Activated CD4-positive, alpha-beta T cell treated with anti-CD3 and anti-CD28 coated beads, Interleukin-2, amount 50 U/mL, for 48 hours (primary cell): ENCODE data around the gene ATP6V0D1.

ENCODE experiments used
- DNase-seq, 2 experiments: peaks; one replicate each; pipeline ENCODE4 v3.0.0-alpha.2; 2020

The ATP6V0D1 gene

DNA sequence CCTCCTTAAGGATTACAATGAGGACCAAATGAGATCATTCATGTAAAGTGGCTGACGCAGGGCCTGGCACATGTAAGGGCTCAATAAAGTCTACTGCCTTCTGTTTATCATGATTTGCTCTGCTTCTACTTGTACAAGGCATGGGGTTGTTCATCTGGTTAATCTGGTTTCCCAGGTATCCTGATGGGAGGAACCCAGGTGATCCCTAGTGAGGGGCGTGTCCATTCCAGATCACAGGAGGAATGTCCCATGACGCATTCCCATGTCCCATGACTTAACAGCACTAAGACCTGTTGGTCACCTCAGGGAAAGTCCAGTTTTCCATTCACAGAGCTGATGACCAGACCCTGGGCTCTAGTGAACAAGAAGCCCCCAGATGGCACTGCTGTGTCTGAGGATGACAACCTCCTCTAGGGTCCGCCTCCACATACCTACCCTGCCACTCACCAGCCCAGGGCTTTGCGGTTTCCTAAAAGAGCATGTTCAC lies 76.2 kb downstream of the ATP6V0D1 start:
- no peak for DNase-seq

DNA sequence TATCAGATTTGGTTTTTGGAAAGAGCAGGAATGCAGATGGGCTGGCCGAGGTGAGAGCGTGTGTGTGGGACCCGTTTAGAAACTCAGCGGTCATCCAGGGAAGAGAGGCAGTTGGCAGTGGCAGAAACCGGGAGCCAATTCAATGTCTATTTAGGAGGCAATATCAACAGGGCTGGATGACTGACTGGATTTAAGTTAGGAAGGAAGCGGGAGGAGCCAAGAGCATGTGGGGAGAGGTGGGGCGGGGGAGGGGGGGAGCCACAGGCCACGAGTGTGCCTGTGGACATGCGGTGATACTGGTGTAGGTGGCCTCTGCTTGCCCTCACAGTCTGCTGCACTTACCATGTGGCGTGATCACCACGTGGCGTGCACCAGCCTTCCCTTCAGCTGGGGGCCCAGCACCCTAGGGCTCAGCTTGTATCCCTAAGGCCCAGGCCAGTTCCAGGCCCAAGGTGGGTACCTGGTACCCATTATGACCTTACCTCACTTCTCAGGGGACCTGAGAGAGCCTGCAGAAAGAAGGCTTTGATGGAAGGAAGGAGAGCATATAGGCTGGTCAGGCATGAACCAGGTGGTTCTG lies 76.9 kb downstream of the ATP6V0D1 start:
- no peak for DNase-seq

DNA sequence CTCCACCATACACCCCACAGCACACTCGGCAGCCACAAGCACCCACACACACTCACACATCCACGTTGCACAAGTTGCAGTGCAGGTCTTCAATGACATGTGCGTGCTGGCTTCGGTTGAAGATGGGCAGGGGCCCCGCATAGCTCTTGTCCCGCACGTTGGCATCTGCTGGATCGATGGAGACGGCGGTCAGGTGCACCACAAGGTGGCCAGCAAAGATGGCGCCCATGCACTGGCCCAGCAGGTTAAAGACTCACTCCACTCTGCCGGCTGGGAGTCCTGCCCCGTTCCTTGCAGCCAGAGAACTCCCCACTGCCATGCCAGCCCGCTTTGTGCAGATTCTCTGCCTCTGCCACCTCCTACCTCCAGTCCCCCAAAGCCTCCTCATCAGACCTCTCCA lies 80.1 kb downstream of the ATP6V0D1 start:
- no peak for DNase-seq

DNA sequence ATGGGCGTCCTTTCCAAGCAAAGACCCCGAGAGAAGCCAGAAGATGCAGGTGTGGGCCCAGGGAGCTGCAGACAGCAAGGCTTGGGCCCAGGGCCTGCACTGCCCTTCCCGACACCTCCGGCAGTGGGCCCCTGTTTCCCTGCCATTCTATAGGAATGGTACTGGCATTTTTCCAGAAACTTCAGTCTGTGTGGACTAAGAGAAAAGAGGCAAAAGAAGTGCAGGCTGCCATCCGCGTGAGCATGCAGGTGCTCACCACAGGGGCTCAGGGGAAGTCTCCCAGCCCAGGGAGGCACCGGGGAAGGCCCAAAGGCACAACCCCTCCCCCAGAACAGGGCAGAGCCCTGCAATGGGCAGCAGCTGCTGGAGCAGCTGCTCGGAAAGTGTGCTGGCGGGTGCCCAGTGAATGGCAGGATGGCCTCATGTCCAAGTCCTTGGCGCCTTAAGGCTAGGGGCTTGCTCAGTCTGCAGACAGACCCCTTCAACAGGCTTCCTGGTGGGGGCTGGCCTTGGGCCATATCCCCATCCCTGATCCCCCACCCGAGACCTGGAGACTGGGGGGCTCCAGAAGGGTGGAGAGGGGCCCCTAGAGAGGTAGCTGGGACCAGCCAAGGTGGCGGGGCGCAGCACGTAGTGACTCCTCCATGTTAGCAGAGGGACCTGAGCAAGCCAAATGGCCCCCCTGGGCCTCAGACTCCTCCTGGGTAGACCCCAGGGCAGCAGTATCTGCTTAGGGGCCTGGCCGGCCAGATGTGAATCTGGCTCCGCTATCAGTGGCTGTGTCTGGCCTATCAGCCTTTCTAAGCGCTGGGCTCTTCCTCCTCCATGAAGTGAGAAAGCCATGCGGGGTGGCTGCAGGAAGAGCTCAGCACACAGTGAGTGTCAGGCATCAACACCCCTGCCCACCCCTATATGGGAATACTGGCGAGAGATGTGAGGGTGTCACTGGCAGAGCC lies 80.9 kb downstream of the ATP6V0D1 start:
- DNase-seq = no peak

DNA sequence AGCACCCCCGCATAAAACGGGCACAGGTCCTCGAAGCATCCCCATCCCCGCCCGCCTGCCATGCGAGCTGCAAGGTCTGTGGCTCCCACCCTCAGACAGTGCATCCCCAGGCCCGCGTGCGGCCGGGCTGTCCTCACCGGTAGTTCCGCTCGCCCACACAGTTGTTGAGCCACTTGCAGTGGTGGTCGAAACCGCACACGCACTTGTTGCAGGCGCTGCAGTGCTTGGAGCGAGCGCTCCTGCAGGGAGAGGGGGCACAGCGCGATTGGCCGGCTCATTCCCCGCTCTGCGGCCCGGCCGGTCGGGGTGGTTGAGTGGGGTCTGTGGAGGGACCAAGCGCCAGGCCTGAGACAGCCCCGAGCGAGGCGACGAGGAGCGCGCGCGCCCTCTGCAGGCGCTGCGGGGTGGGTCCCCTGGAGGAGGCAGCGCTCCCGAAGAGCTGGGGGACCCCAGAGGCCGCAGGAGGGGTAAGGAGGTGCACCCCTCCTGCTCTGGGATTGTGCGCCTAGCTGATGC lies 81.7 kb downstream of the ATP6V0D1 start:
- DNase-seq = peak; percentile 63 to 69

DNA sequence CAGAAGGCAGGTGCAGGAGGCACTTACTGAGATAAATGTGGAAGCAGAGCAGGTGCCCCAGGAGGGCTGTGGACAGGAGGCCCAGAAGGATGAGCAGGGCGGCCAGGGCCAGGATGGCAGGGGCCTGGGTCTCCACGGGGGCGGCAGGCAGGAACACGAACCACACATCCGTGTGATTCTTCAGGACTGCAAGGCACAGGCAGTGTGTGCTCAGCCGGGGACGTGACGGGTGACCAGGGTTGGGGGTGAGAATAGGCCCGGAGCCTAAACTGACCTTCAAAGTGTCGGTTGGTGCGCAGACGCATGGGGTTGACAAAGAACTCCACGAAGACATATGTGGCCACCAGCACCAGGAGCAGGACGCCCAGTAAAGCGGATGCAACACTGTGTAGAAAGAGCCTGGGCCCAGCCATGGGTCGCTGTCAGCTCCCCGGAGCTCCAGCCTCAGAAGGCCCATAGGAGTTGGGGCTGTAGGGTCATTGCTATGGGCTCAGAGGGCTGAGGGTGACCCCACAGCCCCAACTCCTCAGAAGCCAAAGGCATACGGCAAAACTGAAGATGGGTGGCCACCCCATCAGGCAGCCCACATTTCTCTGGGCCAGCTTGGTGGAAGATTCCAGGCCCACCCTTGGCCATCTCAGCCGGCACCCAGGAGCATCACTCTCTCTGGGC lies 82.3 kb downstream of the ATP6V0D1 start:
- no peak for DNase-seq

DNA sequence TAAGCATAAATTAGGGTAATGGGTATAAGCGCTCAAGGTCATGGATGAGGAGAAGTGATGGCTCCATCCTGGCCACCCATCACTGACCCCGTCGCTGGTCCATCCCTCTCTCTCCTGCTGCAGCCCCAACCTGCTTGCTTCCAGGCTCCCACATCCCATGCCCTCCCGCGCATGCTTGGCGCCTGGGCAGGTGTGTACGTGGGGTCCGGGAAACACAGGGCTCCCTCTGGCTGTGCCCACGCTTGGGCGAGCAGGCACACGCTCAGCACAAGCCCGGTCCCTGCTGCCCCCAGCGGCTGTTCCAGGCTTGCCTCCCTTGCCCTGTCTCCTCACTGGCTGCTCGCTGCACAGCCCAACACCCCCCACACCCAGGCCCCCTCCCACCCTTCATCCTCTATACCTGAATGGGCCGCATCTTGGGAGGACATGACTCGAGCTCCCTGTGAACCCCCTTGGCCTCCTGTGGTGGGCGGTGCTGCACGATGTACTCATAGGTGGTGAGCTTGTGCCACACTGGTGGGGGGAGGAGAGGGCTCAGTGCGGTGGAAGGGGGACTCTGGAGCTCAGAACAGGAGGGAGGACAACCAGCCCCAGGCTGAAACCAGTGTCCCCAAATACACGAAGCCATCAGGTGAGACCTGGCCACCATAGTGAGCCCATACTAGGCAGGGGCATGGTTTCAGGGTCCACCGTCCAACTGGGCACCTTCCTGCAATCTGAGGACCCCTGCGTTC lies 83.0 kb downstream of the ATP6V0D1 start:
- DNase-seq = no peak

DNA sequence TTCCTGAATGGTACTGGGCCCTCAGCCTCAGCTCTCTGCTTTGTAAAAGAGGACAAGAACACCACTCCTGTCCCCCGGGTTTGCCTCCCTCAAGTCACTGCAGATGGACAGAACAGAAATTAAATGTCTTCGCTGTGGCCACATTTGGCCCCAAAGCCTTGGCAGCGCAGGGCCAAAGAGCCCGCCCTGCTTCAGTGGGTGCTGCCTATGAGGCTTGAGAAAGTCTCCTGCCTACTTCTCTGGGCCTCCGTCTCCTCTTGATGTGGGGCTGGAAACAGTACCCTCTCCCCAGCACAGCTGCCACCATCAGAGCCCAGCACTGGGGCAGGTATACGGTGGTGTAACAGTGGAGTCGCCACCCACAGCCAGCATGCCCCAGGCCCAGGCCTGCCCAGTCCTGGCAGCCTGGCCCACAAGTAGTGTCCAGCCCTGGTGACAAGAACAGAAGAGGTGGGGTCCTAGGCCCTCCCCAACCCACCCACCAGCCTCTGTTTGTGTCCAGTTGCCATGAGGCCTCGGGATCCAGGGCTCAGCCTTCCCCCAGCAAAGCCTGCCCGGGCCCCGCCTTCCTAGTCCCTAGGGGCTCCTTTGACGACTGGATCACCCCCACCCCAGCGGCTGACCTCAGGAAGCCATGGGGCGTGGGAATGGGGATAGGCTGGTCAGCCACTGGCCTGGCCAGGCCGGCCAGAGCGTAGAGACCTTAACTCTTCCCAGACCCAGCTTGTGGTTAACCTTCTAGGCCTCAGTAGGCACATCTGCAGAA lies 83.7 kb downstream of the ATP6V0D1 start:
- DNase-seq = no peak

DNA sequence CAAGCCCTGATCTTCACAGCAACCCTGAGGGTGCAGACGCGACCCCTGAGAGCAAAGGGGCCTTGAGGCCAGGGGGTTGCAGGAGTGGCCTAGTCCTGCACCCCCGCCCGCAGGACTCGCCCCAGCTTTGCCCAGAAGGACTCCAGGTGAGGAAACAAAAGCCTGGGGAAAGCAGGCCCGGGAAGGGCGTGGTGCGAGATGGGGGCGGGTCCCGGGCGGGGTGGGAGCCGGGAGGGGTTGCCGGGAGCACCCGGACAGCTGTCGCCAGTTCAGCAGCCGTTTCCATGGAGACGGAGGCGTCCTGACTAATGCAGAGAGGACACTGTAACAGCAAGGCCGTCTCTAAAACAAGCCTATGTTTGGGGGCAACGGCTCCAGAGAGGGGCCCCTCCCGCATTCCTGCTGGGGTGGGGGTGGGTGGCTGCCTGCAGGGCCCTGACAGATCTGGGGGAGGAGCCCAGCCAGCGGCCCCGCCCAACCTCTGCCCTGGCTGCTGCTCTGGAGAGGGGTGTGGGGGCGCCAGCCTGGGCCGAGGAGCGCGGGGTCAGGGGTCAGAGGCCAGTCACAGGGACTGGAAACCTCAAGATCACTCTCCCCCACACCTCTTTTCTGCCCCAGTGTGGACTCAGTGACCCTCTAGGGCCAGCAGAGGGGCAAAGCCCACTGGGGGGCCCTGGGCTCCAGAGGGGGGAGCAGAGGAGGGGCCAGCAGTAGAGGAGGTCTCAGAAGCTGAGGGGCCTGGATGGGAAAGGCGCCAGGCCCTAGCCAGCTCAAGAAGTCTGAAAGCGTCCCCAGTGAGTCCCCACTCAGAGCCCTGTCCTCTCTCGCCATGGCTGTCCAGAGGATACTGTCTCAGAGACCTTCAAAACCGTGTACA lies 84.6 kb downstream of the ATP6V0D1 start:
- no peak for DNase-seq

DNA sequence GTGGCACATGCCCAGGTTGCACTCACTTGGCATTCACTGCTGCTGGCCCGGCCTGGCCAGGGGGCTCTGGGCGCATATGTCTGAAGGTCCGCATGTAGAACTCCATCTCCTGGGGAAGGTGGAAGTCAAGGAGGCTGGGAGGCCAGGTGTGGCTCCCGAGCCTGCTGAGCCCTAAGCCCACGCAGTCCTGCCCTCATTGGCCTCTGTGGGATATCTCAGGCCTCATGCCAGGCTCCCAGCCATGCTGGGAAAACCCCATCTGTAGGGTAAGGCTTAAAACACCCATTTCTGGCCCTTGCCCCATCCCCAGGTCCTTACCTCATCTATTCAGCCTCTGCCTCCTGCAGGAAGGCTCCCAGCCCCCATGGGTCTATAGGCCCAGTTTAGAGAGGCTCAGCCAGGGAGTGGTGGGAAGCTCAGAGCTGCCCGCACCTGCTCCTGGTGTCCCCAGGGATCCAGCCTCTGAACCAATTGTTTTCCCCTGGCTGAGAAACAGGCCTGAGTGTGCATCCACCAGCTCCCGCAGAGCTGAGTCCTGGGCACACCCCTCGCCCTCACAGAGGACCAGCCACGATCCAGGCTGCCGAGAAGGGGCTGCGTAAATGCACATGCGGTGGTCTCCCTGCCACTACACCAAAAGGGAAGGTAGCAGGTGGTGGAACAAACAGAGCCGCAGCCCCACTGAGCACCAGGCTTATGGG lies 85.3 kb downstream of the ATP6V0D1 start:
- no peak for DNase-seq

DNA sequence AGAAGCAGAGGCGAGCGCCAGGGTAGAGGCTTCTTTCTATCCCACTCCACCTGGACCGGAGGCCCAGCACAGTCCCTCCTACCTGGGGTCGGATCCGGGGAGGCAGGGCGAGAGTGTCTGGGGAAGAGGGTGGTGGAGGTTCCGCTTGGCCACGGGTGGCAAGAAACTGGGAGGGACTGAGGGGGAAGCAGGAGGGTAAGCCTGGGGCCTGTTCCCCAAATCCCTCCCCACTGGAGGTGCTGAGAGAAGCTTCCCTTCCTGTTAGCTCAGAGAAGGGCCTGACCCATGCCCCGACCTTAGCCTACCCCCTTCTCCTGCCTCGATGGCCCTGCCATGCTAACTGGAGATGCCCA lies 85.9 kb downstream of the ATP6V0D1 start:
- DNase-seq = no peak

DNA sequence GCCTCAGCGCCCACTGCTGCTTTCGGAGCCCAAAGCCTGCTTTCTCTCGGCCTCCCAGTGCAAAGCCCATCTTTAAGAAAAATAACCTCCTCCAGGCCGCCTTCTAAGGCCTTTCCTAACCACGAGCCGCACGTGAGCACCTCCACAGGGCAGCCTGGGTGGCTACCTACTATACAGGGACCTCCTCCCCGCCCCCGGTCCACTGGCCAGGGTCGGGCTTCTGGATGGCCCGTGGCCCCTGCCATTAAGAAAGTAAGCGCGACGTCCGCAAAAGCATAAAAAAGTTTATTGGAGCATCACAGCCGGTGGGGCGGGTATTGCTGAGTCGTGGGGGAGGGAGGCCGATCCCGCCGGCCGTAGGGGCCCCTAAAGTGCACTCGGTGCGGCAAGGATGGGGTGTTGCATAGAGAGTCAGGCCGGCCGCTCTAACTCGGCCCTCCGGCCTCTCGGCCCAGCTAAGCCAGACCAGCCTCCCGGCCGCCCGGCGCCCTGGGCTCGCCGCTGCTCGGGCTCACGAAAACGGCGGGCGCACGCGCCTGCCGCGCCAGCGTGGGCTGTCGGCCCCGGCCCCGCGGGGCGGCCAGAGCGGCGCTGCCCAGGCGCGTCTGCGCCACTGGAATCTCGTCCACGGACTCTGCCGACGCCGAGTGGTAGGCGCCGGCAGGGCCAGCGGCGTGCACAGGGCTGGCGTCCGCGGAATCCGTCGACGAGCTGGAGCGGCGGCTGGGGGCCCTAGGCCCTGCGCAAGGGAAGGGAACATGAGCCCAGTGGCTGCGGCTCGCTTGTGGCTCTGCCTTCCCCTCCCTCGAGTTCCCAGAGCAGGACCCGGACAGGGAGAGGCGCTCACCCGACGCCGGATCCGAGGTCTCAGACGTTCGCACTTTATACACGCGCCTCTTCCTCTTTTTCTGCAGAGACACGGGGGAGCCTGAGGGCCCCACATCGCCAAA lies 86.5 kb downstream of the ATP6V0D1 start:
- DNase-seq = no peak

DNA sequence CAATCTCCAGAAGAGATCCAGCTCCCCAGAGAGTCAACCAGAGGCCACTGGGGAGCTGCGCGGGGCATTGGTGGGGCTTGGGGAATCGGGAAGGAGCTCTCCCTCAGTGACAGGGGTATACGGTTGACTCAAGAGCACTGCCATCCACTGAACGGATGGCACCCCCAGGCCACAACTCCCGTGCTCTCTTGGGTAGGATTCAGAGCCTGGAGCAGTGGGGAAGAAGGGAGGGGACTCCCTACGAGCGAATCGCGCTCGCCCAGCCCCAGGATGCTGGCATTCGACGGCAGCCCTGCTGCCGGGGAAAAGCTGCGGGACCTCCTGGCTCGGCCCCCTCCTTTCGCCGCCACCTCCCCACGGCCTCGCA lies 87.2 kb downstream of the ATP6V0D1 start:
- DNase-seq = no peak

DNA sequence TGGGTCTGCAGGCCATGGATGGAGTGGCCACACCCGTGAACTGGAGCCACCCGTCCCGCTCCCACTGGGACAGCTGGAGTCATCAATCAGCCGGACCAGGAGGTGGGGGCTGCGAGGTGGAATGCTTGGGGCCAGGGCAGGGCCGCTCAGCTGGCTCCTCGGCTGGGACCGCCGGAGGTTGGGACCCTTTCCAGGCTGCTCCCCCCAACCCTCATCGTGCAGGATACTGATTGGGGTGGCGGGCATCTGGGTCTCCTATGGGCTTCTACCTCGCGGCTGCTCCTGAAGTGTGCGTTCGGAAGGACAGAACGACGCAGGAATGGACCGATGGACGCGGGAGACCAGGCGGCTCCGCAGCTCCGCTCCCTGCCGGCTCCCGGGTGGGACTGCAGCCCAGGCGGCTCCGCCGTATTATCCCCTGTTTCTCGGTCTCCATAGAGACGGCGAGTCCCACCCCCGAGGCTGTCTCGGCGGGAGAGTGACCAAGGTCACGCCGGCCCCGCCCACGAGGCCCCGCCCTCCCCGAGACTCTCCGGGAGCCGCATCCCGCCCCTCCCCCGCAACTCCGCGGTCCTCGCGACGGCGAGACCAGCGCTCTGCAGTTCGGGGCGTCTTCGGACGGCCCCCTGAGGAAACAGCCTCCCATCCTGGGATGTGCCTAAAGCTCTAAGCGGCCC lies 87.7 kb downstream of the ATP6V0D1 start, which contains the start of gene TPPP3:
Gene TPPP3 (minus strand): TSS at position 388 of the 677 bp plus-strand sequence. CDS start 2,387 bp downstream, outside the sequence.
- peak; percentile 51 to 66 for DNase-seq

DNA sequence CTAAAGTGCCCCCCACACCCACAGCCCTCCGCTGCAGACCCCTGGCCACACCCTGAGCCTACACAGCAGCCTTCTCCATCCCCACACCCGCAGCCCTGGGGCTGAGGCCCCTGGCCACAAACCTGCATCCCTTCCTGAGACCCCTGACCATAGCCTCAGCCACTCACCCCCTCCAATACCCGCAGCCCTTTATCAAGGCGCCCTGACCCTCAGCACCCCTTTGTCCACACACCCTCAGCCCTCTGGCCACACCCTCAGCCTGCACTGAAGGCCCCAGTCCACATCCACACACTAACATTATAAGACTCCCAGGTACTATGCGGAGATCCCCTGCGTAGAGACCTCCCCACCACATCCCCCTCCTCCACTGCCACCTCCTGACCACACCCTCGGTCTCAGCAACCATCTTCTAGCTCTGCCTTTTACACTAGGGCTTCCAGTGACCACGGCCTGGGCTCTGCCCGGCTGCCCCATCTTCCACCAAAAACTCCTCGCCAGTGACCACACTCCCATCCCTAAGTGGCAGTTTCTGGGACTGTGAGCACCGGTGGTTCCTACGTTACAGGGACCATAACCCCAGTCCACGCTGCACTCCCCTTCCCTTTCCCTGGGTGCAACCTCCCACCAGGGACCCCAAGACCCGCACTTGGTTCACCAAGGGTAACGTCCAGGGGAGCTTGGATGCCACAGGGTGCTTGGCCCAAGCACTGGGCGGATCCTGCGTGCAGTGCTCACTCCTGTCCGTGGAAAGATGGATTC lies 88.5 kb downstream of the ATP6V0D1 start:
- no peak for DNase-seq

DNA sequence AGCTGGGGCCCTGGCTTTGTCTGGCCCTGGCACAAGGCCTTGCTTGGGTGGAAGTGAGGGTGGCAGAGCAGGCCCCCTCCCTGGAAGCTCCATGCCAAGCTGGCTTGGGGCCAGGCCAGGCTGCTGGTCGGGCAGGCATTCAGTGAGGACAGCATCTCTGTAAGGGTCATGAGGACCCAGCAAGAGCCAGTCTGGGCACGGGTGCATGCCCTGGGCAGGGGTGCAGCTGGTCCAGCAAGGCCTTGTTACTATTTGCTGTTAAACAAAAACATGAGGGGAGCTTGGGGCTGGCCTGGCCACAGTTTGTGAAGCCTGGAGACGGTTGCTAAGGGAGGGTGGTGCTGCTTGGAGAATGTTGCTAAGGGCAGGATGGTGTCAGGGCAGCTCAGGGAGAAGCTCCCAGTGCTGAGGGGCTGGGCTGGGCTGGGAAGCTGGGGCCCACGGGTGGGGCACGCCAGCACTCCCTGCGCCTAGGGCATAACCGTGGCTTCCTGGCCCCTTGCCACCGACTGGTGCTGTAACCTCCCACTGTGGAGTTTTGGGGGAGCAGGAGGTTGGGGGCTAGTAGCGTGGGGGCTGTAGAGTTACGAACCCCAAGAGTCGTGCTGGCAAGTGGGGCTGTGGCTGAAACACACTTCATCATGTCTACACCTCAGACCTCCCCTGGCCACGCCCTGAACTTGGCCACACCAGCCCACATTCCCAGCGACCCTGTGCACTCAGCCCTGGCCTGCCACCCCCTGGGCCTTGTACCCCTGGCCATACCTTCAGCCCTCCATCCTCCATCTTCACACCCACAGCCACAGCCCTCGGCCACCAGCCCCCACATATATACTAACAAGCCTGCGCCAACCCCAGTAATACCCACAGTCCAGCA lies 89.3 kb downstream of the ATP6V0D1 start:
- no peak for DNase-seq
